Peyer's patch (tissue), 4 donors: ENCODE data around the gene SLC16A7. TPM values are rescaled to one million over a fixed set of nuclear protein-coding genes. Genes with fewer than 3 reads are reported as not detected.

Source experiments
- DNase-seq, 3 donors: peaks; one replicate each; pipeline ENCODE4 v3.0.0-alpha.2; 2017 to 2019
- H3K27ac ChIP-seq, 4 donors: fragments of 200-600 bp; sonication (generic); one replicate each; pipeline ENCODE4 v1.5.1; 2016 to 2019
- H3K27me3 ChIP-seq, 2 donors: fragments of 200-600 bp; sonication (generic); one replicate each; pipeline ENCODE4 v1.5.1; 2019
- H3K36me3 ChIP-seq, 3 donors: fragments of 200-600 bp; sonication (generic); one replicate each; pipeline ENCODE4 v1.5.1; 2016 to 2019
- H3K4me1 ChIP-seq, 4 donors: fragments of 200-600 bp; sonication (generic); one replicate each; pipeline ENCODE4 v1.5.1; 2016 to 2019
- H3K4me3 ChIP-seq, 4 donors: fragments of 200-600 bp; sonication (generic); 1 replicate in 3 of 4; 2 replicates in 1 of 4; pipeline ENCODE4 v1.5.1; 2016 to 2019; ENCODE audit warnings: mild to moderate bottlenecking in 1 of 4
- H3K9me3 ChIP-seq, 4 donors: fragments of 200-600 bp; sonication (generic); one replicate each; pipeline ENCODE4 v1.5.1; 2016 to 2019; ENCODE audit warnings: mild to moderate bottlenecking in 1 of 4
- POLR2A ChIP-seq, 2 donors: fragments of 450-650 bp; IDR thresholded peaks; one replicate each; pipeline ENCODE4 v1.5.1; 2017; ENCODE audit warnings: antibody characterized with exemption in 2 of 2, mild to moderate bottlenecking in 2 of 2, moderate library complexity in 2 of 2
- total RNA-seq, 4 donors: library from RNA; depleted of rRNA; stranded (reverse); fragments of >200 nt; gene quantifications; one replicate each; pipeline ENCODE4 v1.1.0, GENCODE V29; 2016
- TF ChIP-seq, protein P1 (sequence below), 6 experiments: fragments of 450-650 bp in 4 of 6; fragments of 200-600 bp in 2 of 6; sonication (generic) in 1 of 6; IDR thresholded peaks; one replicate each; pipeline ENCODE4 v1.5.1; 2017 to 2019; ENCODE audit warnings: antibody characterized with exemption in 6 of 6, mild to moderate bottlenecking in 3 of 6, moderate library complexity in 1 of 6

Gene SLC16A7, protein sequence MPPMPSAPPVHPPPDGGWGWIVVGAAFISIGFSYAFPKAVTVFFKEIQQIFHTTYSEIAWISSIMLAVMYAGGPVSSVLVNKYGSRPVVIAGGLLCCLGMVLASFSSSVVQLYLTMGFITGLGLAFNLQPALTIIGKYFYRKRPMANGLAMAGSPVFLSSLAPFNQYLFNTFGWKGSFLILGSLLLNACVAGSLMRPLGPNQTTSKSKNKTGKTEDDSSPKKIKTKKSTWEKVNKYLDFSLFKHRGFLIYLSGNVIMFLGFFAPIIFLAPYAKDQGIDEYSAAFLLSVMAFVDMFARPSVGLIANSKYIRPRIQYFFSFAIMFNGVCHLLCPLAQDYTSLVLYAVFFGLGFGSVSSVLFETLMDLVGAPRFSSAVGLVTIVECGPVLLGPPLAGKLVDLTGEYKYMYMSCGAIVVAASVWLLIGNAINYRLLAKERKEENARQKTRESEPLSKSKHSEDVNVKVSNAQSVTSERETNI
- total RNA-seq = 10 to 100 TPM in 2 of 4 donors, 1 to 10 TPM in 2; 5.0 to 19.4 (median 12.1) TPM

GRCh38 chr12:59595883-59596540, at the start of gene SLC16A7:
SLC16A7 (plus strand) TSS chr12:59596029; CDS start chr12:59704802, 108,773 bp downstream.
- peaks cover 0 to 12% (median 3%) of the 10 kb centered on the region in 4 donors for H3K4me1 ChIP-seq
- H3K9me3 ChIP-seq = no peaks in the 10 kb centered on the region
- H3K4me3 ChIP-seq = peak within 1 kb of the TSS; percentile 55 to 76 (median 71)
- peak within 1 kb of the TSS; percentile 89 to 92 (median 92) for H3K27ac ChIP-seq
- DNase-seq = peak; percentile 78 to 91 (median 89)
- H3K36me3 ChIP-seq = no peaks in the 10 kb centered on the region
- TF ChIP-seq POLR2A (IDR thresholded peaks at IDR 0.05) = no peak
- TF ChIP-seq, protein P1, sequence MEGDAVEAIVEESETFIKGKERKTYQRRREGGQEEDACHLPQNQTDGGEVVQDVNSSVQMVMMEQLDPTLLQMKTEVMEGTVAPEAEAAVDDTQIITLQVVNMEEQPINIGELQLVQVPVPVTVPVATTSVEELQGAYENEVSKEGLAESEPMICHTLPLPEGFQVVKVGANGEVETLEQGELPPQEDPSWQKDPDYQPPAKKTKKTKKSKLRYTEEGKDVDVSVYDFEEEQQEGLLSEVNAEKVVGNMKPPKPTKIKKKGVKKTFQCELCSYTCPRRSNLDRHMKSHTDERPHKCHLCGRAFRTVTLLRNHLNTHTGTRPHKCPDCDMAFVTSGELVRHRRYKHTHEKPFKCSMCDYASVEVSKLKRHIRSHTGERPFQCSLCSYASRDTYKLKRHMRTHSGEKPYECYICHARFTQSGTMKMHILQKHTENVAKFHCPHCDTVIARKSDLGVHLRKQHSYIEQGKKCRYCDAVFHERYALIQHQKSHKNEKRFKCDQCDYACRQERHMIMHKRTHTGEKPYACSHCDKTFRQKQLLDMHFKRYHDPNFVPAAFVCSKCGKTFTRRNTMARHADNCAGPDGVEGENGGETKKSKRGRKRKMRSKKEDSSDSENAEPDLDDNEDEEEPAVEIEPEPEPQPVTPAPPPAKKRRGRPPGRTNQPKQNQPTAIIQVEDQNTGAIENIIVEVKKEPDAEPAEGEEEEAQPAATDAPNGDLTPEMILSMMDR (IDR thresholded peaks at IDR 0.05) = peak in 1 of 6 experiments; percentile 8
- H3K27me3 ChIP-seq = no peaks in the 10 kb centered on the region

- H3K27ac ChIP-seq = no peak overlapping the region
- H3K27me3 ChIP-seq = no peaks in the 10 kb centered on the region
- H3K4me3 ChIP-seq = no peak overlapping the region
- no peaks in the 10 kb centered on the region for H3K9me3 ChIP-seq
- H3K4me1 ChIP-seq = no peaks in the 10 kb centered on the region
- DNase-seq = no peak
- TF ChIP-seq POLR2A (IDR thresholded peaks at IDR 0.05) = no peak
- TF ChIP-seq, protein P1 (IDR thresholded peaks at IDR 0.05) = no peak
- H3K36me3 ChIP-seq = no peaks in the 10 kb centered on the region
Measured at GRCh38 chr12:59548930-59549329, 46.9 kb upstream of the SLC16A7 start.

DNA sequence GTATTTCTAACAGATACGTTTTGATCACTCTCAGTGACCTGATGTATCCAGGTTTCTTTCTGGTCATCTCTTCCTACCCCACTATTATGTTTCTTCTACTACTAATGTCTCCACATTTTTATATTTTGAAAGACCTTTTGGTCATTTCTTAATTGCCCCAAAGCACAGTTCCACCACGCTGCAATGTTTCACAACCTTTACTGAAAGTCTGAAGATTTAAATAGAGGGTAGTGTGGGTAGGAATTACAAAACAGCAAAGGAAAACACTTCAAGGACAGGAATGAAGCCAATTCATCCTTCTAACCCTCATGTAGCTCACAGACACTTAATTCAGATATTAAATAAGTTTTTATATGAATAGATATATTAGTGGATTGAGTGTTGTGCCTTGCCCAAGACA, 36.1 kb upstream of the SLC16A7 start:
- no peak overlapping the region for H3K27ac ChIP-seq

DNA sequence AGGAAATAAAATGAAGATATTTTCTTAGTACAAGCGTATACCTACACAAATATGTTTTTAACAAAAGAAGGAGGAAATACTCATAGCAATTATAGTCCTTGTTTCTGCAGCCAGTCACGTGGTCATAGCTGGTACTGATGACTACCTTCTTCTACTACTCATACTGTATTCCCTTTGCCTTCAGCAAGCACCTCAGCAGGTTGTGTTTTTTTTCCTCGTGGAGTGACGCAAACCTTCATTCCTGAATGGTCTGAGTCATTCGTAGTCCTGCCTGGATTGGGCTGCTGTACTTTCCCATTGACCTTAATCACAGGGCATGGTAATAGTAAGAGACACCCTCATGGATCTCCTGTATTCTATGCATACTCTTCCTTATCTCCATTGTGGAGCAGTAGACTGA, 25.7 kb upstream of the SLC16A7 start:
- Histone ChIP-seq H3K36me3 (no peaks in the 10 kb centered on the region), H3K27me3 (no peaks in the 10 kb centered on the region), H3K4me1 (no peaks in the 10 kb centered on the region), H3K27ac (no peak overlapping the region), H3K4me3 (no peak overlapping the region), H3K9me3 (no peaks in the 10 kb centered on the region)
- DNase-seq = no peak
- TF ChIP-seq, protein P1 (IDR thresholded peaks at IDR 0.05) = no peak
- TF ChIP-seq POLR2A (IDR thresholded peaks at IDR 0.05) = no peak

More for the DNA sequence above, 36.1 kb upstream of the SLC16A7 start:
- Histone ChIP-seq H3K4me1 (no peaks in the 10 kb centered on the region), H3K36me3 (no peaks in the 10 kb centered on the region), H3K9me3 (no peaks in the 10 kb centered on the region), H3K4me3 (no peak overlapping the region), H3K27me3 (no peaks in the 10 kb centered on the region)
- DNase-seq = no peak
- no peak for TF ChIP-seq POLR2A (IDR thresholded peaks at IDR 0.05)

GRCh38 chr12:59574406-59574805, 21.4 kb upstream of the SLC16A7 start:
- Histone ChIP-seq H3K4me1 (no peaks in the 10 kb centered on the region), H3K27ac (no peak overlapping the region), H3K36me3 (no peaks in the 10 kb centered on the region), H3K9me3 (no peaks in the 10 kb centered on the region), H3K4me3 (no peak overlapping the region), H3K27me3 (no peaks in the 10 kb centered on the region)
- no peak for DNase-seq
- TF ChIP-seq POLR2A (IDR thresholded peaks at IDR 0.05) = no peak
- TF ChIP-seq, protein P1 (IDR thresholded peaks at IDR 0.05) = no peak

- H3K4me1 ChIP-seq = no peaks in the 10 kb centered on the region
- TF ChIP-seq POLR2A (IDR thresholded peaks at IDR 0.05) = no peak
- TF ChIP-seq, protein P1 (IDR thresholded peaks at IDR 0.05) = no peak
- H3K36me3 ChIP-seq = no peaks in the 10 kb centered on the region
- no peaks in the 10 kb centered on the region for H3K27me3 ChIP-seq
- no peaks in the 10 kb centered on the region for H3K9me3 ChIP-seq
- DNase-seq = no peak
- H3K4me3 ChIP-seq = no peak overlapping the region
- H3K27ac ChIP-seq = no peak overlapping the region
Measured at GRCh38 chr12:59575826-59576225, 20.0 kb upstream of the SLC16A7 start.
